GM12892 (cell line): Measurements from ENCODE around the gene TNFAIP2.

Experiments used
- DNase-seq: peaks from one replicate; pipeline ENCODE4 v3.0.0; 2011; ENCODE audit not compliant: insufficient read length
- FAIRE-seq: peaks from 2 replicates; lab custom pipeline; 2011; peaks lifted over from hg19 to GRCh38; lab: Jason Lieb, UNC
- POLR2A ChIP-seq: IDR thresholded peaks from 2 replicates; pipeline ENCODE4 v1.6.1; 2011; ENCODE audit warnings: low read depth, low read length, control low read depth
- POLR2AphosphoS5 ChIP-seq: IDR thresholded peaks from 2 replicates; pipeline ENCODE4 v1.6.1; 2011; ENCODE audit warnings: low read depth, low read length, control low read depth
- TAF1 ChIP-seq: IDR thresholded peaks from 2 replicates; pipeline ENCODE4 v1.6.1; 2011; ENCODE audit warnings: low read depth, mild to moderate bottlenecking, control low read depth, low read length, borderline replicate concordance

The TNFAIP2 gene

DNA sequence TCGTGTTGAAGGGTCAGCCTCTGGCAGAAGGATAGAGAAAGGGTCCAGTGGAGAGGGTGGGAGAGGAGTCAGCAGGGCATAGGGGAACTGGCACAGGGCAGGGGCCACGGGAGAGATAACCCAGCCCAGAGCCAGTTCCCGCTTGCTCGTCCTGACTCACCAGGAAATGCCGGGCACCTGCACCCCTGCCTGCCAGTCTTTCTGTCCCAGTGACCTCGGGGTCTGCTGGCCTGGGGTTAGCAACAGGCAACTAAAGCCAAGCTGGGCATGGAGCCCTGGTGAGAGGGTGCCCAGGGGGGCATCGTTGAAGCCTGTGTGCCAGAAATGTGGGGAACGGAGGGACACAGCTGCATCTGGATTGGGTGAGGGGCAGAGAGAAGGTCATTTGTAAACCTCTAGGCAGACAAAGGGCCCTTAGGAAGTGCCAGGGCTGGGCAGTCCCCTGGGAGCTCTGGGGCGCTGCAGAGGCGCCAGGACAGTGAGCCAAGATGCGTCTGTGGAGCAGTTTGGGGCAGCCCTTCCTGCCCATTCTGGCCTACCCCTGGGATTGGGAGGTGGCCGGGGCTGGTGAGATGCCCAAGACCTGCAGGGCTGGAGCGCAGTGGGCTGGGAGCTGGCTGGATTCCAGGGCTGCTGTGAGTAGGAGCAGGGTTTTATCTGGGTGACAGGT lies 5.5 kb downstream of the TNFAIP2 start:
- DNase-seq (no peak), FAIRE-seq (no peak)
- no peak for TF ChIP-seq POLR2AphosphoS5
- no peak for TF ChIP-seq POLR2A
- TF ChIP-seq TAF1: no peak

- FAIRE-seq (no peak), DNase-seq (no peak)
- no peak for TF ChIP-seq POLR2A
Observed at GRCh38 chr14:103129301-103130016, 6.2 kb downstream of the TNFAIP2 start.

- TF ChIP-seq POLR2AphosphoS5 (no peak), POLR2A (no peak), TAF1 (no peak)
- no peak for FAIRE-seq
- no peak for DNase-seq
Observed at GRCh38 chr14:103130017-103130764, 6.9 kb downstream of the TNFAIP2 start.

DNA sequence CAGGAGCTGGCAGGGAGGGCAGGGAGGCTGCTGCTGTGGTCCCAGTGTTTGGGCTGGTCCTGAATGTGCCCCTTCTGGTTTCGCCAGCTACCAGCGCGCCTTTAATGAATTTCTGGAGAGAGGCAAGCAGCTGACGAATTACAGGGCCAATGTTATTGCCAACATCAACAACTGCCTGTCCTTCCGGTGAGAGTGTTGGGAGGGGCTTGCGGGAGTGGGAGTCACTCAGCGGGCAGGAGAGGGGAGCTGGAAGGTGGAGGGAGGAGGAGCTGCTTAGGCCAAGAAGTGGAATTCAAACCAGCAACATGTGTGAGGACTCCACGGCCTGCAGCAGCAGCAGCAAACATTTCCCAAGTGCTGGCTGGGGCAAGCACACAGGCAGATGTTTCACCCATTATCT lies 7.7 kb downstream of the TNFAIP2 start:
- FAIRE-seq: no peak
- no peak for TF ChIP-seq POLR2AphosphoS5
- TF ChIP-seq POLR2A: no peak
- no peak for TF ChIP-seq TAF1
- DNase-seq: no peak

DNA sequence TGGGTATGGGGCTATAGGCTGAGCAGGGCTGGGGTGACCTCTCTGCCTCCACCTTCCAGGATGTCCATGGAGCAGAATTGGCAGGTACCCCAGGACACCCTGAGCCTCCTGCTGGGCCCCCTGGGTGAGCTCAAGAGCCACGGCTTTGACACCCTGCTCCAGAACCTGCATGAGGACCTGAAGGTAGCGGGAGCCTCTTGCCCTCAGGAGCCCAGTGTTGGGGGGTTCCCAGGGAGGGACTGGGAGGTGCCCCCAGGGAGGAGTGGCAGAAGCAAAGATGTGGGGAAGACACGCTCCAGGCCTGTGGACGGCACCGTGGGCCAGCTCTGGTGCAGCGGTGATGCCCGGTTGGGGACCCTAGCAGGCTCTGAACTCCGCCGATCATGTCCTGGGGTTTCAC lies 8.3 kb downstream of the TNFAIP2 start:
- DNase-seq (no peak), FAIRE-seq (no peak)
- no peak for TF ChIP-seq TAF1
- TF ChIP-seq POLR2A: no peak
- TF ChIP-seq POLR2AphosphoS5: no peak

GRCh38 chr14:103132381-103133209 lies 9.3 kb downstream of the TNFAIP2 start:
- TF ChIP-seq TAF1 (no peak), POLR2AphosphoS5 (no peak), POLR2A (no peak)
- FAIRE-seq: no peak
- no peak for DNase-seq

DNA sequence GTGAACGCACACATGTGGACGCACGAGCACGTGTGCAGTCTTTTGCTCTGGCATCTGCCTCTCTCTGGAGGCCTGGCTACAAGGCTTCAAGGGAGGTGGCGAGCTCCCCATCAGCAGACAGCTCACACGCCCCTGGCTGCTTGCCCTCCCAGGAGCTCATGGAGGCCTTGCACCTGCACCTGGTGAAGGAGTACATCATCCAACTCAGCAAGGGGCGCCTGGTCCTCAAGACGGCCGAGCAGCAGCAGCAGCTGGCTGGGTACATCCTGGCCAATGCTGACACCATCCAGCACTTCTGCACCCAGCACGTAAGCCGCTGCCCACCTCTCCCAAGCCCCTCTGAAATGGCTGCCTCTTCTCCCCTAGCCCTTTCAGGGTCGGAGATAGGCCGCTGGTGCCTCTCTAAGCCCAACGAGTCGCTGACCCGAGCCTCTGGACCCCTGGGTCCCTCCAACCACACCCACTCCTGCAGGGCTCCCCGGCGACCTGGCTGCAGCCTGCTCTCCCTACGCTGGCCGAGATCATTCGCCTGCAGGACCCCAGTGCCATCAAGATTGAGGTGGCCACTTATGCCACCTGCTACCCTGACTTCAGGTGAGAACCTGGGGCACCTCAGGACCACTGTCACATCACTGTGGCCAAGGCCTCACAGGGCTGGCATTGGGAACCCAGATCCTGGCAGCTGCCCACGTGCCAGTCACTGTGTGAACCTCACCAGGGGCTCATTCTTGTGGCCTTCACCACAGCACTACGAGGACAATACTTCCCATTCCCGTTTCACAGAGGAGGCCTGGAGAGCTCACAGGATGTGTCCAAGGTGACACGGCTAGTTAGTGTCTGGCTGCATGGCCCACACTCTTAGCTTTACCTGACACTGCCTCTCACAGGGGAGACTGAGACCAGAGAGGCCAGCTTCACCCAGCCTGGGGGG lies 10.2 kb downstream of the TNFAIP2 start:
- TF ChIP-seq POLR2A (no peak), TAF1 (no peak), POLR2AphosphoS5 (no peak)
- FAIRE-seq: no peak
- DNase-seq: no peak

GRCh38 chr14:103134405-103134804 lies 11.1 kb downstream of the TNFAIP2 start:
- no peak for FAIRE-seq
- no peak for DNase-seq
- no peak for TF ChIP-seq POLR2A
- no peak for TF ChIP-seq TAF1
- TF ChIP-seq POLR2AphosphoS5: no peak

- FAIRE-seq: no peak
- no peak for DNase-seq
- TF ChIP-seq POLR2AphosphoS5 (no peak), POLR2A (no peak), TAF1 (no peak)
Observed at GRCh38 chr14:103134919-103135318, 11.7 kb downstream of the TNFAIP2 start.
